Stimulated activated CD4-positive, alpha-beta T cell treated with anti-CD3 and anti-CD28 coated beads, Interleukin-2, amount 100 ng/mL, for 24 hours (primary cell): ENCODE results near the gene KLHL15.
"Not testable (repeated sequence)": the region's sequence is repeated elsewhere in the genome, so short reads cannot be mapped to it uniquely, and the experiment has no call there.

ENCODE experiments used
- DNase-seq, 2 donors: peaks; one replicate each; pipeline ENCODE4 v3.0.0-alpha.2; 2020

Gene KLHL15, protein sequence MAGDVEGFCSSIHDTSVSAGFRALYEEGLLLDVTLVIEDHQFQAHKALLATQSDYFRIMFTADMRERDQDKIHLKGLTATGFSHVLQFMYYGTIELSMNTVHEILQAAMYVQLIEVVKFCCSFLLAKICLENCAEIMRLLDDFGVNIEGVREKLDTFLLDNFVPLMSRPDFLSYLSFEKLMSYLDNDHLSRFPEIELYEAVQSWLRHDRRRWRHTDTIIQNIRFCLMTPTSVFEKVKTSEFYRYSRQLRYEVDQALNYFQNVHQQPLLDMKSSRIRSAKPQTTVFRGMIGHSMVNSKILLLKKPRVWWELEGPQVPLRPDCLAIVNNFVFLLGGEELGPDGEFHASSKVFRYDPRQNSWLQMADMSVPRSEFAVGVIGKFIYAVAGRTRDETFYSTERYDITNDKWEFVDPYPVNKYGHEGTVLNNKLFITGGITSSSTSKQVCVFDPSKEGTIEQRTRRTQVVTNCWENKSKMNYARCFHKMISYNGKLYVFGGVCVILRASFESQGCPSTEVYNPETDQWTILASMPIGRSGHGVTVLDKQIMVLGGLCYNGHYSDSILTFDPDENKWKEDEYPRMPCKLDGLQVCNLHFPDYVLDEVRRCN

DNA sequence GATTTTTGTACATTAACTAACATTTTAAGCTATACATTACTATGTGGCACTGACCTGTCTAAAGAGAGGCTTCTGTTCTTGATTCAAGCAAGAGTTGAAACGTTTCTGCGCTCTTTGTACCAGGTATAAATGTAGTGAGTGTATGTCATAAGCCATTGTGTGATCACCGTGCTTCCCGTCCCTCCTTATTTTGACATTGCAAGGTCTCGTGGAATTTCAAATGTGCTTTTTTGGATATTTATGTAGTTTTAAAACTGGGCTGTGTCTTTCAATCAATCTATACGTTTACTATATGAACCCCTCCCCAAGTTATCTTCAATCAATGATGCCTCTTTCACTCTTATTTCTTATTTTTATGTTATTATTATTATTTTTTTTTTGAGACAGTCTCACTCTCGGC lies at the start of gene KLHL15:
Gene KLHL15, minus strand, starts transcription at position 101 of the 400 bp plus-strand sequence. CDS start 20,493 bp downstream, outside the sequence.
- DNase-seq, result no peak

DNA sequence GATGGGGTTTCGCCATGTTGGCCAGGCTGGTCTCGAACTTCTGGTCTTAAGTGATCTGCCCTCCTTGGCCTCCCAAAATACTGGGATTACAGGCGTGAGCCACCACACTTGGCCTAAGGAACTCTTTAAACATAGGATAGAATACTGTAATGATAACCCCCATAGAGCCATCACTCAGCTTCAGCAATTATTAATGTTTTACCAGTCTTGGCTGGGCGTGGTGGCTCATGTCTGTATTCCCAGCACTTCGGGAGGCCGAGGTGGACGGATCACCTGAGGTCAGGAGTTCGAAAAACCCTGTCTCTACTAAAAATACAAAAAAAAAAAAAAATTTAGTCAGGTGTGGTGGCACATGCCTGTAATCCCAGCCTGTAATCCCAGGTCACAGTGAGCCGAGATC lies 42.9 kb upstream of the KLHL15 start:
- no peak for DNase-seq

DNA sequence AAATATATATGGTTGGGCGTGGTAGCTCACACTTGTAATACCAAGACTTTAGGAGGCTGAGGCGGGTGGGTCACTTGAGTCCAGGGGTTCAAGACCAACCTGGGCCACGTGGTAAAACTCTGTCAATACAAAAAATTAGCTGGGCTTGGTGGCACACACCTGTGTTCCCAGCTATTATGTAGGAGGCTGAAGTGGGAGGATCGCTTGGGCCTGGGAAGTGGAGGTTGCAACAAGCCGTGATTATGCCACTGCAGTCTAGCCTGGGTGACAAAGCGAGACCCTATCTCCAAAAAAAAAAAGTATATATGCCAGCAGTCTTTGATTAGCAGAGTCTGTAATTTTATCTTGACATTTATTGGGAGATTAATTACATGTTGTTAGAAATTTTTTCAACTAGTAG lies 36.5 kb upstream of the KLHL15 start:
- DNase-seq, result no peak

DNA sequence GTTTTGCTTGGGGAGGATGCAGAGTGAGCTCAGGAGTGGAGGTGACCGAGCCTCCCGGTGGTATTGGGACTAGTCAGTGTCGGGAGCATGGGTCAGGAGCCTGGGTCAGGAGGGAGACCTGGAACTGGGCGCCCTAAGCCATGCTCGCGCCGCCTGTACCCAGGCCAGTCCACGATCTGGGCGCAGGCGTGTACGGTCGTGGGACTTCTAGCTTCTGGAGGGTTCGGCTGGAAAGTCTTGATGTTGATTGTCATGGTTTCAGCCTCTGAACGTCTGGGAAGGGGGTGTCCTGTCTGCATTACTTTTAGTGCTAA lies 28.0 kb upstream of the KLHL15 start:
- no peak for DNase-seq

DNA sequence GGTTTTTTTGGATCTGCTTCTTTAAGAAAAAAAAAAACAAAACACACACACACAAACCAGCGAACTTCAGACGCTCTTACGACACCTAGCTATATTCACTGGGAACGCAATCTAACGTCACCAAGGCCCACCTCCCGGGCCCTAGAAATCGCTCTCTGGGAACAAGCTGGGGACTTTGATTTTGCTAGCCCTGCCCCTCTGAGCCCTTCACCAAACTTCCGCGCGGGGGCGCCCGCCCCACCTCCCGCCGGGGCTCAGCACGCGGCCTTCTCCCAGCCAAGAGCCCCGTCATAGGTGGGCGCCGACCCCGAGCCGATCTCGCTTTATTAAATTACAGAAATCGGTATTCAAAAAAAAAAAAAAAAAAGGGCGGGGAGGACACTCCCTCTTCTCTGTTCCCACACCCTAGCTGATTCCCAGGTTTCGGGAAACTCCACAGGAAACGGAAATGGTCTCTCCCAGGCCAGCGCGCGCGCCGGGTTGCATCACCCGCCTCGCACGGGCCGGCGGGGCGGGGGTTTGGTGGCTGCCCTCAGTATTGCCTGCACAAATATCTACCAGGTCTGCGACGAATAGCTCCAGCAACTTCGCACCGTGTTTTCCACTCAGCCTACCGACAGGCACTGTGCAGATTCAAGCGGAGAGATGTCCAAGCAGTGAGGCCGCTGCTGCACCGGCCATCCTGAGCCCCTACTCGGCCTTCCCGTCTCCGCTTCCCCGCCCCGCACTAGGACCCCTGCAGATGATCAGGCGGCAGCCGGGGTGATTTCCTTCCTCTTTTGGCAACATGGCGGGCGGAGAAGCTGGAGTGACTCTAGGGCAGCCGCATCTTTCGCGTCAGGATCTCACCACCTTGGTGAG lies 27.4 kb upstream of the KLHL15 start, which contains the start of gene EIF2S3:
Gene EIF2S3, plus strand, starts transcription at position 775 of the 861 bp plus-strand sequence. Its CDS starts 13 bp downstream, at position 788.
- DNase-seq, result peak; percentile 80 to 85

DNA sequence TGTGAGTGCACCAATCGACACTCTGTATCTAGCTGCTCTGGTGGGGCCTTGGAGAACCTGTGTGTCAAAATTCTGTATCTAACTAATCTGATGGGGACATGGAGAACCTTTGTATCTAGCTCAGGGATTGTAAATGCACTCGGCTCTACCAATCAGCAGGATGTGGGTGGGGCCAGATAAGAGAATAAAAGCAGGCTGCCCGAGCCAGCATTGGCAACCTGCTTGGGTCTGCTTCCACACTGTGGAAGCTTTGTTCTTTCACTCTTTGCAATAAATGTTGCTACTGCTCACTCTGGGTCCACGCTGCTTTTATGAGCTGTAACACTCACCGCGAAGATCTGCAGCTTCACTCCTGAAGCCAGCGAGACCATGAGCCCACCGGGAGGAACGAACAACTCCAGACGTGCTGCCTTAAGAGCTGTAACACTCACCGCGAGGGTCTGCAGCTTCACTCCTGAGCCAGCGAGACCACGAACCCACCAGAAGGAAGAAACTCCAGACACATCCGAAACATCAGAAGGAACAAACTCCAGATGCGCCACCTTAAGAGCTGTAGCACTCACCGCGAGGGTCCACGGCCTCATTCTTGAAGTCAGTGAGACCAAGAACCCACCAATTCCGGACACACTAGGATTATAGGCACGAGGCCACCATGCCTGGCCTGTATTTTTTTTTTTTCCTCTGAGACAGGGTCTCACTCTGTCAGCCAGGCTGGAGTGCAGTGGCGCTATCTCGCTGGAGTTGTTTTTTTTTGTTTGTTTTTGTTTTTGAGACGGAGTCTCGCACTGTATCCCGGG lies 23.7 kb upstream of the KLHL15 start:
- DNase-seq, result not testable (repeated sequence)

DNA sequence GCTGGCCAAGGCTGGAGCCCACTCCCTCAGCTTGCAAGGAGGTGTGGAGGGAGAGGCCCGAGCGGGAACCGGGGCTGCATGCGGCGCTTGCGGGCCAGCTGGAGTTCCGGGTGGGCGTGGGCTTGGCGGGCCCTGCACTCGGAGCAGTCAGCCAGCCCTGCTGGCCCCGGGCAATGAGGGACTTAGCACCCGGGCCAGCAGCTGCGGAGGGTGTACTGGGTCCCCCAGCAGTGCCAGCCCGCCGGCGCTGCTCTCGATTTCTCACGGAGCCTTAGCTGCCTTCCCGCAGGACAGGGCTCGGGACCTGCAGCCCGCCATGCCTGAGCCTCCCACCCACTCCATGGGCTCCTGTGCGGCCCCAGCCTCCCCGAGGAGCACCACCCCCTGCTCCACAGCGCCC lies 22.7 kb upstream of the KLHL15 start:
- DNase-seq, result not testable (repeated sequence)

DNA sequence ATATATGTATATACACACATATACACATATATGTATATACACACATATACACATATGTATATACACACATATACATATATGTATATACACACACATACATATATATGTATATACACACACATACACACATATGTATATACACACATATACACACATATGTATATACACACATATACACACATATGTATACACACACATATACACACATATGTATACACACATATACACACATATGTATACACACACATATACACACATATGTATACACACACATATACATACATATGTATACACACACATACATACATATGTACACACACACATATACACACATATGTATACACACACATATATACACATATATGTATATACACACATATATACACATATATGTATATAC lies 19.1 kb upstream of the KLHL15 start:
- DNase-seq, result not testable (repeated sequence)

DNA sequence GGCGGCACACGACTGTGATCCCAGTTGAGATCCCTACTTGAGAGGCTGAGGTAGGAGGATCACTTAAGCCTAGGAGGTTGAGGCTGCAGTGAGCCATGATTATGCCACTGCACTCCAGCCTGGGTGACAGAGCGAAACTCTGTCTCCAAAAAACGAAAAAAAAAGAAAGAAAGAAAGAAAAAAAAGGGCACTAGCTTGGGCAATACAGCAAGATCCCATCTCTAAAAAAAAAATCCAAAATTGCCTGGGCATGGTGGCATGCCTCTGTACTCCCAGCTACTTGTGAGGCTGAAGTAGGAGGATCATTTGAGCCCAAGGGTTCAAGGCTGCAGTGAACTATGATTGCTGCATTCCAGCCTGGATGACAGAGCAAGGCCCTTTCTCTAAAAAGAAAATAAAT lies 10.7 kb upstream of the KLHL15 start:
- no peak for DNase-seq

DNA sequence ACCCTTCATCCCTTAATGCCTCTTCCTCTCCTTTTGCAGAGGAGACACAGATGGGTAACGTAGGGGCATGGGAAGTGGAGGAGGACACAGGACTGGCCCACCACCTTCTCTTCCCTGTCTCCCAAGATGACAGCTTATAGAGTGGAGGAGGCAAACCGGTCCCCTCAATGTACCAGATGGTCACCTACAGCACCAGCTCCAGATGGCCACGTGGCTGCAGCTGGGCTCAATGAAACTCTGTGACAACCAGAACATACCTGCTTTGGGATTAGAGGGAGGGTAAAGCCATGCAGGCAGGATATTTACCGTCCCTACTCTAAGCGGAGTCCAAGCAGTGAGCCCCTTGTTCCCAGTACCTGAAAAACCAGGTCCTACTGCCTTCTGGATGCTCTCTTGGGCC lies 7.5 kb upstream of the KLHL15 start:
- DNase-seq, result no peak

DNA sequence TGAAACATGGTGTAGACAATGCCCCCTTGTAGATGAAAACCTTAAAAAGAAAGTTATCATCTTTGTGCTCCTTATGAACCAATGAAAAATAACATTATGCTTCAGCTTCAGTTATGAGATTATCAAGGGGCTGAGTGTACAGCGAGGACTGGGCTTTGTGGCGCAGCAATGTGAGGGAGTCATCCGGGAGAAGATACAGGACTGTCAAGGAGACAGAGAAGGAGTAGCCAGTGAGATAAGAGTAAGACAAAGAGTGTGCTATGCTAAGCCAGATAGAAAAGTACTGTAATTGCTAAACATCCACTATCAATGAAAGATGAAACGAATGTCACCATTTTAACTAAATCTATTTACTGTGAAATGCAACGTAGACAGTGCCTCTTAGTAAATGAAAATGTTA lies 3.6 kb upstream of the KLHL15 start:
- DNase-seq, result no peak

DNA sequence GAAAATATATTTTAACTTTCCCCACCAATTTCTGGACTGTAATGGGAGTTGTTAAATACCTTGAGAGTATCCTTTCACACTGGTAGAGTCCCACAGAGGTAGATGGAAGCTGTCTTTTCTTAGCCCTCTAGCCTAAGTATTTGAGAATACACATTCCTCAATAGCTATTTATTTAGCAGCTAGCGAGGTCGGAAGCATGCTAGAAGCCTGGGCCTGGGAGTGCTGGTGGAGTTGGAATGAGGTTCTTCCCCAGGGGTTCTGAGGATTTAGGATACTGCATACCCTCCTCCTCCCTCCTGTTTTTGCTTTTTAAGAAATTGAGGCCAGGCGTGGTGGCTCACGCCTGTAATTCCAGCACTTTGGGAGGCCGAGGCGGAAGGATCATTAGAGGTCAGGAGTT lies 999 bp upstream of the KLHL15 start:
- no peak for DNase-seq

DNA sequence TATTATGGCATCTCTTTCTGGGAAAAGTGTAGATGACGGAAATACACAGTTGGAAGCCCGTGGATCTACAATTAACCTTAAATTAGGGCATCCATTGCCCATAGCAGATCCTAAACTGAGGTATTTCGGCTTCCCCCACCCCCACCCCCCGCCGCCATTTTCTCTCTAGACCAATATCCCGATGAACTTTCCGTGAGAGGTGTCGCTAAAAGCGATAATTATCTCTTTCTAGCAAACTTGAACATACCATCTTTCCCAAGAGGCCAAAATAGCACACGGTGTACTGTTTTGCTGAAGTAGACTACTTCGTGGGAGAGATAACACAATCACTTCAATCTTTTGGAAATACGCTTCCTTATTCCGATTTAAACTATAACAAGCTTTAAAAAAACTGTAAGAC lies 554 bp downstream of the KLHL15 start:
- DNase-seq, result no peak

DNA sequence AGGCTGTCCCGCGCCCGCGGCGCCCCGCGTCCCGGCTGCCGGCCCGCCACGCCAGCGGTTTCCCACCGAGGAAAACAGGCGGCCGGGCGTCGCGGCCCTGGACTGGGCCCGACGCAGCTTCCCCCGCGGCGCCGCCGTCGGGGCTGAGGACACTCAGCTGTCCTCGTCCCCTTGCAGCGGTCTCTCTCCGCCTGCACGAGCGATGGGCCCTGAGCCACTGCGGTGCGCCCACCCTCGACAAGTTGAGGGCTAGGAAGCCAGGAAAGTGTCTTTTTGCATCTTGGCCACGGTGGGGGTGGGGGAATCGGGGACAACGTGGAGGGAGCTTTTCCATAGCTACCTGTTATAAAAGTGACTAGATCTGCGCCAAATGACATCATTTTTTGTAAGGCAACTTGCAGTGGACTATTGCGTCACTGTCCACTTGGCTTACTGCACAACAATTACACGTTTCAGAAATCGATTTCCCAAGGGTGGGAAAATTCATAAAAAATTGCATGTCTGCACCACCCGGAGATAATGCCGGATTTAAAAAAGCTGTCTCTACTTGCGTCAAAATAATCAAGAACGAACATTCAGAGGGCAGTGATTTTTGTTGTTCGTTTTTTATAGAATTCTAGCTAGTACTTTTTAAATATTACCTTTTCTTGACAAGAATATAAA lies 1.1 kb downstream of the KLHL15 start:
- no peak for DNase-seq

DNA sequence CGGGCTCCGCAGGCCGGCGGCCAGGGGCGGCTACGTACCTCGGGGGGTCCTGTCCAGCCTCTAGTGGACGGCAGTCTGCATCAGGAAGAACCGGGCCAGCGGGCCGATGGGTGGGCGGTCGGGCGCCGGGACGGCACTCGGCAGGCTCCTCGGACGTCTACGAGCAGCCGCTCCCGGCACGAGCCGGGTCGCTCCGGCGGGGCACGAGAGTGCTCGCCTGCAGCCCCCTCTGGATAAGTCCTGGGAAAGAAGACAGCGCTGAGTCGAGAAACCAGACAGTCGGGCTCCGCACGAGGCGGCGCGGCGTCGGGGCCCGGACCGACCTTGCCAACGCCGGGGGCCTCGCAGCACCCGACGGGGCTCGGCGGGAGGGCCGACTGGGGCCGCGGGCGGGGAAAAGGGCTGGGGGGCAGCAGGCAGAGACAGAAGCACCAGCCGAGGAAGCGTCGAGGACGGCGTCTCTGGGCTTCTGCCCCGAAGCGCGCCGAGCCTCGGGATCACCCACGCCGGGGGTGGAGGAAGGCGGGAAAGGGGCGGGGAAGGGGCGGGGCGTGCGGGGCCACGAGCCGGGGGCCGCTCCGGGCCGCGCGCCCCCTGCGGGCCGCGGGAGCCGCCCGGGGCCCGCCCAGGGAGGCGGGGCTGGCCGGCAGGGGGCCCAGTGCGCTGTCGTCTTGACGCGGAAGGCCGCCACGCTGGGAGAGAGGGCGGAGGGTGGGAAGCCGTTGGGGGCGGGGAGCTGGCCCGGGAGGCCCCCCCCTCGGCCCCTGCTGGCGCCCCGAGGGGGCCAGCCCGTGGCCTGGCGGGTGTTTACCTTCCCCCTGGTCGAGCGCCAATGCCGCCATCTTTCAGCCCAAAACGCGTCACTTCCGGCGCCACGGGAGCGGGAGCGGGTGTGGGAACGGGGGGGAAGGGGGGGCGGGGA lies 1.9 kb downstream of the KLHL15 start:
- peak; percentile 79 to 82 for DNase-seq

DNA sequence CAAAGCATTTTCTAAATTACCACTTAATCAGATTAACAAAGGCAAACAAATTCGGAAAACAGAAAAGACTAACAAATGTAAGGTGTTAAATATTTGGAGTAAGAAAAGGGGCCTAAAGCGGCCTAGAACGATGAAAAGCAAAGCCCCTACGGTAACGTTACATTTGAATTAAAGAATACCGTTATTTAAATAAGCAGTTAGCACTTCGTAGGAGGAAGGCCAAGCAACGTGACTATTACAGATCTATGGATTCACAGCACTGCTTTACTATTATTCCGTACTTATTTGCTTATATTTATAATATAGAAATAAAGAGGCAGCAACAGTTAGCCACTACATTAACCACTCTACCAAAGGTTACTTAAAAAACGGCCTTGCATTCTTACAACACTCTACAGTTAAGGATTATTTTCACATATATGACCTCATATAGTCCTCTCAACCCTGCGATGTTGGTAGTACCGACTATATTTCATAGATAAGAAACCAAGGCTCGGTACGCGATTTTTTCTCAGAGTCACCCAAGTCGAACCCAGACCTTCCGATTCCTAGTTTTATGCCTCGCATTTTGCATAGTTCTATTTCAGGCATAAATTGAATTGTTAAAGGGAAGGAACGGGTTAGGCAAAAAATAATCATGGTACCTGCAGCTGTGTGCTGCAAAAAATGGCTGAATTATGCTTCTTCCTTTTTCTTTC lies 2.9 kb downstream of the KLHL15 start:
- no peak for DNase-seq

DNA sequence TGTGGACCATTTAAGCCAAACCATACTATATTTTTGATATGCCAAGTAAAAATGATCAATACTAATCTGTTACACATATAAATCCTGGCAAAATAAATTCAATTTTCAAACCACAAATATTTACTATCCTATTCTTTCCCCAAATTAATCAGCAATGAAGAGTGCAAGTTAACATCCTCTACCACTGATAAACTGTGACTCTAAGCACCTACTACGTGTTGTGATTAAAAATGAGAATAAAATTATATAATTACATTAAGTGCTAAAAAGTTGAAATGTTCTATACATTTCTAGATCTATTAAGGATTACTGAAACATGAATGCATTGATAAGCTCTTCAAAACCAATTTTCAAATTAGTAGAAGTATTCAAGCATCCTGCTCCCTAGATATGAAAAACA lies 3.4 kb downstream of the KLHL15 start:
- no peak for DNase-seq

DNA sequence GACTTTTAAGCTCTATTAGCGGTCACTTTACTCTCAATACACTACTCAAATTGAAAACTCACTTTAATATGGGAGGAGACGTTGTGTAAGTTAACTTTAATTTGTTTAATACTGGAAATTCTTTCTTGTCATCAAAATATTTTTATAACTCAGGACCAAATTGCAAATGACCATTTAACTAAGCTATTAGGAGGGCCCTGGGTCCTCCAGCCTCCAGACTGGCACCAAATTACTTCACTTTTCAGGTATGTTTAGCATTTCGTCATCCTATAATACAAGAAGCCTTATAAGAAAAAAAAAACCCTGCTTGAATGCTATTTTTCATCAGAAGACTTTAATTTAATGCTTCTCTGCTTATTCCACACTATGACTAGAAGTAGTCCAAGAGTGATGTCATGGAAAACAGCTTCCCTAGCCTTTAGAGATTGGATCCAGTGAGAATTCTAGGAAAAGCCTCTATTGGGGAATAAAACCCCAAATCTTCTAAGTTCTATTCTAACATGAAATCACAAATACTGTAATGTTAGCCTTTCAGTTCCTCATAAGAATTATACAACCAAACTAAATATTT lies 6.6 kb downstream of the KLHL15 start:
- DNase-seq, result no peak

DNA sequence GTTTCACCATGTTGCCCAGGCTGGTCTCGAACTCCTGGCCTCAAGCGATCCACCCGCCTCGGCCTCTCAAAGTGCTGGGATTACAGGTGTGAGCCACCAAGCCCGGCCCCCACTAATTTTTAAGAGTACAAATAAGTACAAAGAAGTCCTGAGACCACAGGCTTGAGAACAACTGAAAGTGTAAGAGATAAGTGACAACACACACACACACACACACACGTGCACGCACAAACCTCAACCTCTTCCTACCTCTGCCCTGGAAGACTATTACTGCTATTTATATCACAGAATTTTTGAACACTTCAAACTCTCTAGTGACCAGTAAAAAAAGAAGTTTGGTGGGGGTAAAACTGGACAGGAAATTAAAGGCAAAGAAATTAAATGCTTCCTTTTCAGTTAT lies 7.5 kb downstream of the KLHL15 start:
- DNase-seq, result no peak

DNA sequence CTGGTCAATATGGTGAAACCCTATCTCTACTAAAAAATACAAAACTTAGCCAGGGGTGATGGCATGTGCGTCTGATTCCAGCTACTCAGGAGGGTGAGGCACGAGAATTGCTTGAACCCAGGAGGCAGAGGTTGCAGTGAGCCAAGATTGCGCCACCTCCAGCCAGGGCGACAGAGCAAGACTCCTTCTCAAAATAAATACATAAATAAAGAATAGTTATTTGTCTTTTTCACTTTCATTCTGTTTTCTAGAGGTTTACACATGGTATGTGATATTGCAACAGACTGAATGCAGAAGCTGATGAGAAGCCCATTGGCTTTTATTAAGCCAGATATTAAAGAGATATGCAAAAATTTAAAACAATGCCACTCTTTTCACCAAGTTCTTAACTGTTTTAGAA lies 8.2 kb downstream of the KLHL15 start:
- no peak for DNase-seq
